GM12878 (cell line): ENCODE measurements around the gene OR7D2. TPM values are rescaled to one million over a fixed set of nuclear protein-coding genes. Genes with fewer than 3 reads are reported as not detected.
A peak's percentile ranks its signal among the peaks of the same experiment; 100 is the strongest.

Source experiments
- ATAC-seq: fragments of 200-7000 bp; cut with Tn5 transposase; 3 replicates; pipeline ENCODE4 v1.9.1; 2020; ENCODE audit warnings: mild to moderate bottlenecking, moderate library complexity
- BruUV-seq: library from RNA; stranded (reverse); fragments of 400-500 nt; replicated peaks from 2 replicates; lab custom pipeline; 2021; lab: Mats Ljungman, UMichigan
- CTCF ChIA-PET: fragments of 300-600 bp; sonication (Branson Sonifier 250); formaldehyde crosslinking; extraction: SDS; loops from one replicate; lab custom pipeline; 2021; ENCODE audit warnings: inconsistent platforms; lab: Yijun Ruan, JAX
- POLR2A ChIA-PET: fragments of 350-600 bp; formaldehyde crosslinking; extraction: SDS; loops from one replicate; lab custom pipeline; 2021; ENCODE audit warnings: inconsistent platforms; lab: Charles Lee
- RAD21 ChIA-PET: fragments of 300-600 bp; sonication (Branson Sonifier 250); formaldehyde crosslinking; loops from one replicate; lab custom pipeline; 2023; ENCODE audit warnings: antibody characterized with exemption; ENCODE audit not compliant: unreplicated experiment; lab: Charles Lee
- SMC1A ChIA-PET: fragments of 300-600 bp; sonication (Branson Sonifier 250); formaldehyde crosslinking; loops from one replicate; lab custom pipeline; 2023; ENCODE audit not compliant: unreplicated experiment, uncharacterized antibody; lab: Charles Lee
- DNase-seq: peaks from one replicate; pipeline ENCODE4 v3.0.0-alpha.2; 2011; ENCODE audit warnings: low read depth, low spot score
- FAIRE-seq: peaks from 3 replicates; lab custom pipeline; 2011; peaks lifted over from hg19 to GRCh38; lab: Jason Lieb, UNC
- H2AFZ ChIP-seq: 2 replicates; pipeline ENCODE4 v1.6.0; 2011; ENCODE audit warnings: low read depth, low read length, control low read depth; ENCODE audit not compliant: control insufficient read depth
- H3K27ac ChIP-seq: 2 replicates; pipeline ENCODE4 v1.5.1; 2011; ENCODE audit warnings: control low read depth; ENCODE audit not compliant: control insufficient read depth, insufficient read depth
- H3K27me3 ChIP-seq, 2 experiments: replicated peaks in 1 of 2; 2 replicates each; pipeline versions ENCODE4 v1.6.0 to v1.6.1; 2011; ENCODE audit warnings: low read length in 1 of 2; ENCODE audit not compliant: control insufficient read depth in 2 of 2, insufficient read depth in 2 of 2
- H3K36me3 ChIP-seq, 2 experiments: 2 replicates each; pipeline ENCODE4 v1.5.1; 2011; ENCODE audit warnings: low read length in 1 of 2; ENCODE audit not compliant: control insufficient read depth in 2 of 2, insufficient read depth in 2 of 2
- H3K4me1 ChIP-seq: 2 replicates; pipeline ENCODE4 v1.6.1; 2011; ENCODE audit warnings: mild to moderate bottlenecking, low read length, moderate library complexity, mixed read lengths; ENCODE audit not compliant: control insufficient read depth, insufficient read depth
- H3K4me2 ChIP-seq: 2 replicates; pipeline ENCODE4 v1.6.0; 2011; ENCODE audit warnings: control low read depth; ENCODE audit not compliant: control insufficient read depth, insufficient read depth
- H3K4me3 ChIP-seq: fragments of 200-600 bp; sonication (generic); 2 replicates; pipeline ENCODE4 v1.5.1; 2016
- H3K79me2 ChIP-seq: 2 replicates; pipeline ENCODE4 v1.6.0; 2011; ENCODE audit warnings: low read length; ENCODE audit not compliant: control insufficient read depth, insufficient read depth
- H3K9ac ChIP-seq: 2 replicates; pipeline ENCODE4 v1.8.0; 2011; ENCODE audit warnings: low read length, control low read depth, mixed read lengths; ENCODE audit not compliant: control insufficient read depth, insufficient read depth
- H3K9me3 ChIP-seq: replicated peaks from 3 replicates; pipeline ENCODE4 v1.5.1; 2011; ENCODE audit warnings: mild to moderate bottlenecking, low read length; ENCODE audit not compliant: control insufficient read depth, insufficient read depth
- H4K20me1 ChIP-seq: 2 replicates; pipeline ENCODE4 v1.6.0; 2011; ENCODE audit not compliant: control insufficient read depth, insufficient read depth
- IKZF1 ChIP-seq: fragments of 450-650 bp; conservative IDR thresholded peaks from 2 replicates; pipeline ENCODE4 v1.6.1; 2017; ENCODE audit warnings: antibody characterized with exemption, mild to moderate bottlenecking
- MAX ChIP-seq: IDR thresholded peaks from 2 replicates; pipeline ENCODE4 v1.6.1; 2012; ENCODE audit warnings: low read depth, low read length, improper control_type of control experiment
- MTA2 ChIP-seq: fragments of 450-650 bp; IDR thresholded peaks from 2 replicates; pipeline ENCODE4 v1.6.1; 2016; ENCODE audit warnings: low read depth, mild to moderate bottlenecking, moderate library complexity
- ZBED1 ChIP-seq: IDR thresholded peaks from 2 replicates; pipeline ENCODE4 v1.6.1; 2016; ENCODE audit warnings: borderline replicate concordance
- ZBTB40 ChIP-seq: fragments of 450-650 bp; IDR thresholded peaks from 2 replicates; pipeline ENCODE4 v1.6.1; 2016; ENCODE audit warnings: mild to moderate bottlenecking, moderate library complexity, borderline replicate concordance
- WGBS: methylation state at CpG from one replicate; pipeline ENCODE4 v1.1.6; 2016; ENCODE audit warnings: low lambda C conversion rate; ENCODE audit not compliant: insufficient replicate concordance, insufficient coverage; ENCODE audit errors: missing lambda C conversion rate; 5-methylcytosine and 5-hydroxymethylcytosine counted together
- in situ Hi-C: fragments of 300-500 bp; cut with MboI; formaldehyde crosslinking; loops from 9 replicates; pipeline ENCODE4 v1.14.3; 2018; ENCODE audit warnings: mixed read lengths
- intact Hi-C: fragments of 100-400 bp; cut with micrococcal nuclease; formaldehyde crosslinking; loops from one replicate; pipeline ENCODE4 v1.14.2; 2022; ENCODE audit not compliant: unreplicated experiment
- polyA plus RNA-seq, 11 experiments: library from polyadenylated mRNA; depleted of rRNA in 4 of 11; unstranded in 6 of 11; stranded (reverse) in 5 of 11; fragments of >200 nt; fragmentation: Nextera tagmentation in 4 of 11; fragmentation: Illumina TruSeq in 1 of 11; extraction: Ambion mirVana in 4 of 11; extraction: Trizol in 1 of 11; gene quantifications; 1 replicate in 1 of 11; 2 replicates in 10 of 11; pipeline versions ENCODE4 v1.2.1 to v1.2.3, GENCODE V29; 2011 to 2016; ENCODE audit warnings: inconsistent platforms in 2 of 11, missing spikeins in 2 of 11, low read depth in 1 of 11
- total RNA-seq, 4 experiments: library from RNA; depleted of rRNA in 3 of 4; stranded (reverse); fragments of >200 nt in 3 of 4; fragmentation: Illumina TruSeq in 1 of 4; extraction: Trizol in 1 of 4; gene quantifications; 2 replicates each; pipeline versions ENCODE4 v1.2.1 to v1.2.3, GENCODE V29; 2013 to 2021

OR7D2 gene
- total and polyA plus RNA-seq, 10 of the 15 experiments (the other 5 are each of a cell fraction or from before 2014, with no cell fraction given): 0.04 TPM; not detected in 9

GRCh38 chr19:9132422-9132821, 46.4 kb upstream of the OR7D2 start:
- TF ChIP-seq MAX: no peak
- no peak for TF ChIP-seq ZBTB40
- TF ChIP-seq IKZF1: peak; percentile 48
- TF ChIP-seq MTA2: peak; percentile 66
- TF ChIP-seq ZBED1: no peak
- SMC1A ChIA-PET: interaction anchor here (0.6 kb wide), 1 partner anchor 10 kb away, joined by 3 read pairs; no protein-coding TSS in a partner anchor
- no peak overlapping the region for H3K27ac ChIP-seq
- CTCF ChIA-PET: interaction anchor here (0.6 kb wide), 1 partner anchor 550 kb away, joined by 3 read pairs; no protein-coding TSS in a partner anchor
- no TSS peak for BruUV-seq
- in situ Hi-C loops (loop anchor here (10.0 to 25.0 kb wide), 3 partner anchors 492 to 1105 kb away; partner anchors contain the start of genes S1PR2 and ZNF561), intact Hi-C loops (loop anchor here (10.0 kb wide), 1 partner anchor 172 kb away; the partner anchor contains the start of gene ZNF699)
- no peak for DNase-seq
- POLR2A ChIA-PET: interaction anchor here (0.6 kb wide), 1 partner anchor 511 kb away, joined by 4 read pairs; no protein-coding TSS in a partner anchor
- H3K79me2 ChIP-seq: no peaks in the 10 kb centered on the region
- no peaks in the 10 kb centered on the region for H3K27me3 ChIP-seq
- H2AFZ ChIP-seq: no peak overlapping the region
- no peak for FAIRE-seq
- no peaks in the 10 kb centered on the region for H4K20me1 ChIP-seq
- no peaks in the 10 kb centered on the region for H3K4me1 ChIP-seq
- 23% methylated on average over 5 of the region's 5 CpGs for WGBS
- ATAC-seq: no peak
- no peaks in the 10 kb centered on the region; the same call in 2 of the 3 replicates for H3K9me3 ChIP-seq
- no peak overlapping the region for H3K4me2 ChIP-seq
- H3K36me3 ChIP-seq: no peaks in the 10 kb centered on the region
- RAD21 ChIA-PET: no interaction called here
- no peak overlapping the region for H3K4me3 ChIP-seq
- H3K9ac ChIP-seq: no peak overlapping the region
